Kidney tubule cell (primary cell): ENCODE data around the gene NPR1.
A peak's percentile ranks its signal among the peaks of the same experiment; 100 is the strongest.
"Not testable (repeated sequence)": the region's sequence is repeated elsewhere in the genome, so short reads cannot be mapped to it uniquely, and the experiment has no call there.

Source experiments
- DNase-seq: peaks from one replicate; pipeline ENCODE4 v3.0.0-alpha.2; 2018; ENCODE audit warnings: low spot score

The NPR1 gene

GRCh38 chr1:153678519-153679336 is at the start of gene NPR1:
Gene NPR1, plus strand, starts transcription at chr1:153678688. Its CDS starts 421 bp downstream, at chr1:153679109.
- DNase-seq = no peak

GRCh38 chr1:153629343-153629665 is 49.2 kb upstream of the NPR1 start:
- no peak for DNase-seq

- no peak for DNase-seq
These were observed 48.5 kb upstream of the NPR1 start for GRCh38 chr1:153629971-153630370.

GRCh38 chr1:153630384-153630783 is 48.1 kb upstream of the NPR1 start:
- no peak for DNase-seq

- peak; percentile 18 for DNase-seq
These were observed 47.2 kb upstream of the NPR1 start for GRCh38 chr1:153631047-153632022.

GRCh38 chr1:153633161-153633753 is 45.2 kb upstream of the NPR1 start:
- DNase-seq = no peak

GRCh38 chr1:153633754-153634665 is 44.5 kb upstream of the NPR1 start, which contains the start of gene CHTOP:
Gene CHTOP, plus strand, starts transcription at chr1:153634066. Its CDS starts 2,523 bp downstream, at chr1:153636589.
- DNase-seq = peak; percentile 99

GRCh38 chr1:153635872-153636271 is 42.6 kb upstream of the NPR1 start:
- no peak for DNase-seq

GRCh38 chr1:153636312-153636711 is 42.2 kb upstream of the NPR1 start:
- DNase-seq = no peak

- DNase-seq = no peak
These were observed 40.2 kb upstream of the NPR1 start for GRCh38 chr1:153638261-153638660.

- DNase-seq = no peak
These were observed 39.2 kb upstream of the NPR1 start for GRCh38 chr1:153639280-153639679.

- not testable (repeated sequence) for DNase-seq
These were observed 38.3 kb upstream of the NPR1 start for GRCh38 chr1:153640213-153640612.

- DNase-seq = no peak
These were observed 37.6 kb upstream of the NPR1 start for GRCh38 chr1:153640861-153641260.

- DNase-seq = no peak
These were observed 36.3 kb upstream of the NPR1 start for GRCh38 chr1:153642161-153642560.

GRCh38 chr1:153643100-153643499 is 35.4 kb upstream of the NPR1 start:
- DNase-seq = no peak

- no peak for DNase-seq
These were observed 34.7 kb upstream of the NPR1 start for GRCh38 chr1:153643816-153644215.

- DNase-seq = no peak
These were observed 31.7 kb upstream of the NPR1 start for GRCh38 chr1:153646672-153647345.

- peak; percentile 13 for DNase-seq
These were observed 31.2 kb upstream of the NPR1 start for GRCh38 chr1:153647346-153647714.

- peak; percentile 40 for DNase-seq
These were observed 30.4 kb upstream of the NPR1 start for GRCh38 chr1:153648000-153648643.

GRCh38 chr1:153649137-153649862 is 29.2 kb upstream of the NPR1 start:
- no peak for DNase-seq
